COLO829 (cell line): ENCODE data around the gene CT55.
"Not testable (repeated sequence)": the region's sequence is repeated elsewhere in the genome, so short reads cannot be mapped to it uniquely, and the experiment has no call there.

ENCODE experiments used
- DNase-seq: peaks from one replicate; pipeline ENCODE4 v3.0.0; 2012; ENCODE audit warnings: low spot score

CT55 gene, protein sequence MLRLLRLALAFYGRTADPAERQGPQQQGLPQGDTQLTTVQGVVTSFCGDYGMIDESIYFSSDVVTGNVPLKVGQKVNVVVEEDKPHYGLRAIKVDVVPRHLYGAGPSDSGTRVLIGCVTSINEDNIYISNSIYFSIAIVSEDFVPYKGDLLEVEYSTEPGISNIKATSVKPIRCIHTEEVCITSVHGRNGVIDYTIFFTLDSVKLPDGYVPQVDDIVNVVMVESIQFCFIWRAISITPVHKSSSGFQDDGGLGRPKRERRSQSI

DNA sequence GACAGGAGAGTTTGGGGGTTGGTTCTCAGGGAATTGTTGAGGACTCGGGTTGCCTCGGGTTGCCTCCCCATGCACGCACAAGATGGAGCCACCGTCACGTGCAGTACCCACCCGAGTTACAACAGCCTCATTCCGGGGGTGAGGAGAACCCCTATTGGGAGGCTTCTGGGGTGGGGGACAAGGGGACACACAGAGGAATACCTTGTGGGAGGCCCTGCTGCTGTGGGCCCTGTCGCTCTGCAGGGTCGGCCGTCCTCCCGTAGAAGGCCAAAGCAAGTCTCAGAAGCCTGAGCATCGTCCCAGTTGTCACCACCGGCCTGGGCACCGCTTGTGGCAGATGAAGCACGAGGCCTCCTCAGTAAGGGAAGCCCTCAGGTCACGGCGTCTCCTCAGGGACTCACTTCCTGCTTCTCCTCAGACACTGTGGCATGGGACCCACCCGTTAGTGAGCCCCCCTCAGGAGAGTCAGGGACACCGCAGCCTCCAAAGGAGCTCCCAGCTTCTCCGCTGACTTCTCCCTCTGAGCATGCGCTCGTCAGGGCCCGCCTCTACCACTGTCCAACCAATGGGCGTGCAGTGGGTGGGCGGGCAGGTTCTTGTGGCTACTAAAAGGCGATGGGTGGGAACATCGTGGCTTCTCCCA lies at the start of gene CT55:
TSS of gene CT55 (minus strand) at position 522 of the 643 bp plus-strand sequence. CDS start at position 295, 227 bp downstream.
- DNase-seq, result peak; percentile 2

- DNase-seq, result no peak
Measured at GRCh38 chrX:135213200-135213844, 42.1 kb upstream of the CT55 start.

DNA sequence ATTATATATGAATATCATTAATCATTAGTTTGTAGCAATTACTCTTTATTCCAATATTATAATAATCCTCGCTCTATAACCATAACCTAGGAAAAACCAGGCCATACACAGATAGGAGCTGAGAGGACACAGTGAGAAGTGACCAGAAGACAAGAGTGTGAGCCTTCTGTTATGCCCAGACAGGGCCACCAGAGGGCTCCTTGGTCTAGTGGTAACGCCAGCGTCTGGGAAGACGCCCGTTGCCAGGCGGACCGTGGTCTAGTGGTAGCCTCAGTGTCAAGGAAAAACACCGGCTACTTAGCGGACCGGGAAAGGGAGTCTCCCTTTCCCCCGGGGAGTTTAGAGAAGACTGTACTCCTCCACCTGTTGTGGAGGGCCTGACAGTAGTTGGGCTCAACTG lies 35.2 kb upstream of the CT55 start:
- not testable (repeated sequence) for DNase-seq

DNA sequence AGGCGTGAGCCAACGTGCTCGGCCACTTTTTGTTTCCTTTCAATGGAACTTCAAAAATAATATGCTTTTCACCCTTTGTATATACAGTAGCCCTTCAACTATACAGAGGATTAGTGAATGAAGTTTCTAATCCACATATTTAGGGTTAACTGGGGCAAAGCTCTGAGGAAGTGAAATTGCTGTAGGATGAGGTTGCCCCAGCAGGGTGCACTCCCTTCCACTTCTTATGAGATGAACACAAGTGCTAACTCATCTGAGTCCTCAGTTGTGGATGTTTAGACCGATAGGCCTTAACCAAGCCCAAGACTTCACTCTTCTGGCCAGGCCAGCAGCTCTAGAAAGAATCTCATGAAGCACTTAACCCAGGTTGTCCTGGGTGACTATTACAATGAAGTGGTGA lies 29.1 kb upstream of the CT55 start:
- DNase-seq, result no peak

- no peak for DNase-seq
Measured at GRCh38 chrX:135194684-135195083, 23.5 kb upstream of the CT55 start.

DNA sequence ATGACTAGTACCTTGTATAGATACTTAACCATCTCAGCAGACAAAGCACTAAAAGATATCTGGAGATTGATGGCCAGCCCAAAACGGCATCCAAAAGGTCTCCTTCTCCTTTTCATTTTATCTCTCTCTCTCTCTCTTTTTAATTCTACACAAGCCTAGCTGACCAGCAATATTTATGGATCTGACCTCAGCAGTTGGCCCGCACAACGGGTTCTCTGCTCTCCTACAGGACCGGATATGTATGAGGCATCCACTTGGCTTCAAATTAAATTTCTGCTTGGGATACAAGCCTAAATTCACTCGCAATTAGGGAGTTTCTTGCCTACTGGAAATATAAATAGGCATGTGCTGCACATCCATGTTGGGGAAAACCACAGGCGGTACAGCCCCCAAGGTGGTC lies 22.5 kb upstream of the CT55 start:
- no peak for DNase-seq

DNA sequence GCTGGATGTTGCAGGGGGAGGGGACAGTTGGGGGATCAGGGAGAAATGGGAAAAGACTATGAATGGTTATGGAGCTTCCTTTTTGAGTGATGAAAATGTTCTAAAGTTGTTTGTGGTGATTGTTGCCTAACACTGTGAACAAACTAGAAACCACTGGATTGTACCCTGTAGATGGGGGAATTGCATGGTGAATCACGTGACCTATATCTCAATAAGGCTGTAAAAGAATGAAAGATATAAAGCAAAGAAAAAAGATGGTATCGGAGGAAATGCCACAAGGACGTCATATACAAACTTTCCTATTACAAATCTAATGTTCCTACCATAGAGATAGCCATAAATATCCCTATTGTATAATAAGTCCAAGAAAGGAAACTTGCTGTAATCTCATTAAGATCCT lies 20.6 kb upstream of the CT55 start:
- no peak for DNase-seq

DNA sequence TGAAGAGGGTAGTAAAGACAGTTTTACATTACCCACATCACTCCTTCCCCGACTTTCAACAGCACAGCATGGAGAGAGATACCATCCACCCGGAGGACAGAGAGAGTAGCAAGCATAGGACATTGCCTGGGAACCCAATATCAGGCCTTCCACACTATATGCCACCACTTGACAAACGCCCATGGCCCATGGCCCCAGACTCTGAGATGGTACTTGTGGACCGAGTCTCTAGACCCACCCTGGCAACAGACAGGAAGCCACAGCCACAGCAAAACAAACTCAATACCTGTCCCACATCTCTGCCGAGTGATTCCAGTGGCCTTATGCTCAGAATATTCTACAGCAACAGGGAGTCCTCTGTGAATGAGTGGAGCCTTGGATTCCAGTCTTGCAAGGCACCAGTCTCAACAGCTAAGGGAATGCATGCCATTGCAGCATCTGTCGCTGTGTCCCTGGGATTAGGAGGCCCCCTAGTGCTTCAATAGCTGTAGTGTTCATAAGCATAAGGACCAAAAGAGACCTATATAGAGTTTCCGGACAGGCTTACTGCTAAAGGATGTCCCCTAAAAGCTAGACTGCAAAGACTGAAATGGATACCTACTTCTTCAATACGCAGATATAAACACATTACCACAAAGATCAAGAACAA lies 14.7 kb upstream of the CT55 start:
- DNase-seq, result peak; percentile 48

DNA sequence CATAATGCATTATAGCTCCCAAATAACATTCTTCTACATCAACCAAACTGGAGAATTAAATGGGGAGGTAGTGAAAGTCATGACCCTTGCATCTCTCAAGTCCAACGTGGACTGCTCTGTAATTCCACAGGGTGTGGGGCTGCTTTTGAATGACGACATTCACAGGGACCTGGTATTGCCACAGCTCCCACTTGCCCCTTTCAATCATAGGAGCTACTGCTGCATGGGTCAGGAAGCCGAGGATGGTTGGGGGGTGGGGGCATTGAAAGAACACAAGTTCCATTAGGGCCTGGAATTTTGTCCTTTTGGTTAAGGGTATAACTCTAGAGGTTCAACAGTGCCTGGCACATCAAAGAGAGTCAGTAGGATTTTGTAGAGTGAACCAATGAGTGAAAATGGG lies 7.4 kb upstream of the CT55 start:
- no peak for DNase-seq

- no peak for DNase-seq
Measured at GRCh38 chrX:135170468-135170867, 730 bp downstream of the CT55 start.

- not testable (repeated sequence) for DNase-seq
Measured at GRCh38 chrX:135169534-135169933, 1.7 kb downstream of the CT55 start.

DNA sequence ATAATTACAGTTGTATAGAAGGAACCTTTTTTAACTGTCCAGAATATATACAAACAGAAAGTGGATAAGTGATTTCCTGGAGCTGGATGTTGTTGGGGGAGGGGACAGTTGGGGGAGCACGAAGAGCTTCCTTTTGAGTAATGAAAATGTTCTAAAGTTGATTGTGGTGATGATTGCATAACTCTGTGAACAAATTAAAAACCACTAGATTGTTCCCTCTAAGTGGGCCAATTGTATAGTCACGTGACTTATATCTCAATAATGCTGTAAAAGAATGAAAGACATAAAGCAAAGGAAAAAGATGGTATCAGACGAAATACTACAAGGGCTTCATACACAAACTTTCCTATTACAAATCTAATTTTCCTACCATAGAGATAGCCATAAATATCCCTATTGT lies 2.7 kb downstream of the CT55 start:
- no peak for DNase-seq

- not testable (repeated sequence) for DNase-seq
Measured at GRCh38 chrX:135154688-135155087, 16.5 kb downstream of the CT55 start.

GRCh38 chrX:135126145-135126544 lies 45.1 kb downstream of the CT55 start:
- DNase-seq, result not testable (repeated sequence)

- not testable (repeated sequence) for DNase-seq
Measured at GRCh38 chrX:135120056-135120576, 51.1 kb downstream of the CT55 start, which contains the start of gene ETDB. ETDB (minus strand) TSS chrX:135120526; CDS start chrX:135119261, 1,265 bp downstream.

- DNase-seq, result not testable (repeated sequence)
Measured at GRCh38 chrX:135116064-135116463, 55.1 kb downstream of the CT55 start.

GRCh38 chrX:135114392-135114791 lies 56.8 kb downstream of the CT55 start:
- DNase-seq, result no peak

GRCh38 chrX:135112743-135113142 lies 58.5 kb downstream of the CT55 start:
- no peak for DNase-seq

DNA sequence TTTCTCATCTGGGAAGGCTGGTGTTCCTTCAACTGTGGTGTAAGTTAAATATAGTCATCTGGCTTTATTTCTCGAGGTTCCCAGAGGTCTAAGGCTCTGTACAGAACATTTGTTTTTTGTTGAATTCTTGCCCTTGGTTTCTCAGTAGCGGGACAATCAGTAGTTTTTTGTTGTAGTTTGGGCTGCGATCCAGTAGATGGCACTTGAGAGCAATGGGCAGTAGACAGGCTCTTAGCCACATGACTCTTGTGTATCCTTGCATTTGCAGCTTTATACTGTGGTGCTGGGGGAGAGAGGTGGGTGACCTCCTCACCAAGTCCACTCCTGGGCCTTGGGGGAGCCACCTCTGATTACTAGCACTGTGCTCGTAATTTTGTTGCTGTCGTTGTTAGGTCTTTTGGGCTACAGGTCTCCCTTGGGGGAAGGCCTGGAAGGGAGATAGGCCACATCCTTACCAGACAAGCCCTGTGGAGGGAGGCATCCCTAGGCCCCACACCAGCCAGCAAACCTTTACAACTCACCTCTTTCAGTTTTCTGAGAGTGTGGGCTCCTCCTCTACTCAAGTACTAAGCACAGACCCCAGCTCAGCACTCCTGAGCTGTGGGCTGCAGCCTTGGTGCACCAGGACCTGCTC lies 59.0 kb downstream of the CT55 start:
- DNase-seq, result peak; percentile 9

DNA sequence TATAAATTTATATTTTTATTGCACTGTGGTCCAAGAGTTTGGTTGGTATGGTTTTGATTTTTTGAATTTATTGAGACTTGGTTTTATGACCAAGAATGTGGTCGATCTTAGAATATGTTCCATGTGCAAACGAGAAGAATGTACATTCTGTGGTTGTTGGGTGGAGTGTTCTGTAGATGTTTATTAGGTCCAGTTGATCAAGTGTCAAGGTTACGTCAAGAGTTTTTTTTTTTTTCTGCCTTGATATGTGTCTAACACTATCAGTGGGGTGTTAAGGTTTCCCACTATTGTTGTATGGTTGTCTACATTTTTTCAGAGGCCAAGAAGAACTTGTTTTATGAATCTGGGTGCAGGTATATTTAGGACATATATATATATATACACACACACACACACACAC lies 61.6 kb downstream of the CT55 start:
- DNase-seq, result no peak
